GM19468 (cell line): ENCODE data around the gene FLNB.

Experiments
- ATAC-seq: cut with Tn5 transposase; IDR thresholded peaks from one replicate; pipeline ENCODE4 v1.9.1; 2021; ENCODE audit warnings: mild to moderate bottlenecking, moderate library complexity, moderate number of reproducible peaks; ENCODE audit not compliant: unreplicated experiment; ENCODE audit errors: extremely low read depth

FLNB gene

GRCh38 chr3:58026598-58026997 is 18.4 kb downstream of the FLNB start:
- ATAC-seq = no peak

- no peak for ATAC-seq
These were observed 19.6 kb downstream of the FLNB start for GRCh38 chr3:58027704-58028317.

GRCh38 chr3:58028902-58029301 is 20.7 kb downstream of the FLNB start:
- no peak for ATAC-seq

GRCh38 chr3:58029842-58030584 is 21.8 kb downstream of the FLNB start:
- ATAC-seq = no peak

DNA sequence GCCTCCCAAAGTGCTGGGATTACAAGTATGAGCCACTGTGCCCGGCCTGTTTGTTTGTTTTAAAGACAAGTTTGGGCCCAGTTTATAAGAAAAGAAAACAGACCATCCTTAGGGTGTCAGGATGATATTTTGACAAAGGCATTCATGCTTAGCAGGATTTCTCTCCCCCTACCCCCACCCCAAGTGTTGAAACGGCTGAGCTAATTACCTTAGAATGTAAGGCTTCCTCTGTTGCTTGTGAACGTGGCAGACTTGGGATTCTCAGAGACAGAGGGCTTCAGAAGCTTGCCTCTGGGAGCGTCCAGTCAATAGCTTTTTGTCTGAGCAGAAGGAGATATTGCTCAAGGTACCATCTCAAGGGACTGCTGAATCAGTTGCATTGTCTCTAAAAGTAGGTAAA is 24.0 kb downstream of the FLNB start:
- ATAC-seq = no peak

DNA sequence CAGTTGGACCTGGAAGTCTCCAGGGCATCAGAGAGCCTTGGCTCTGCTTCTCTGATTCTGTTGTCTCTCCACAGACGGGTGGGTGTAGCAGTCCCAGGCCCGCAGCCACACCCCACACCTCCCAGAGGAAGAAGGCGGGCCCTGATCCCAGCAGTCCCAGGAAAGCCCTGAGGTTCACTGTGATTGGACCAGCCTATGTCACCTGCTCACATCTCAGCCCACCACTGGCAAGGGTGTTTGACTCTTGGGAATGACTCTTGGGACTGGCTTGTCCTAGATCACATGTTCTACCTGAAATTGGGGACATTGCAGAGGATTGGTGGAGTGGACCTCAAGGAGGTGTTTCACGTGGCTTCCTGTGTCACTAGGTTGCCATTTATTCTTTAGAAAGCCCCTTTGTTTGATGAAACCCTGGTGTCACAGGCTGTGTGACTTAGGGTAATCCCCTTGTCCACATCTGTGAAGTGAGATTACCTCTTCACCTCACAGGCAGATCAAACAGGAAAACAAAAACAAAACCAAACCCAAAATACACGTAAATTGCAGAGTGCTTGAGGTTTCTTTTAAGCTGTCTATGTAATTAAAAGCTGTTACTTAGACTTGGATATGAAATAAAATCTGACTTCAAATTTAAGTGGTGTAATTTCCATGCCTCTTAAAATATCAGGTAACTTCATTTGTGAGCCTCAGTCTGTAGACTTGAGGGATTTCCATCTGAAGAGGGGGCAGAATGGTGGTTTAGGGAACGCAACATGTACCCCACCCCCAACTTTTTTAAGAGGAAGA is 26.7 kb downstream of the FLNB start:
- peak; percentile 98 for ATAC-seq

- no peak for ATAC-seq
These were observed 27.5 kb downstream of the FLNB start for GRCh38 chr3:58035524-58036255.

DNA sequence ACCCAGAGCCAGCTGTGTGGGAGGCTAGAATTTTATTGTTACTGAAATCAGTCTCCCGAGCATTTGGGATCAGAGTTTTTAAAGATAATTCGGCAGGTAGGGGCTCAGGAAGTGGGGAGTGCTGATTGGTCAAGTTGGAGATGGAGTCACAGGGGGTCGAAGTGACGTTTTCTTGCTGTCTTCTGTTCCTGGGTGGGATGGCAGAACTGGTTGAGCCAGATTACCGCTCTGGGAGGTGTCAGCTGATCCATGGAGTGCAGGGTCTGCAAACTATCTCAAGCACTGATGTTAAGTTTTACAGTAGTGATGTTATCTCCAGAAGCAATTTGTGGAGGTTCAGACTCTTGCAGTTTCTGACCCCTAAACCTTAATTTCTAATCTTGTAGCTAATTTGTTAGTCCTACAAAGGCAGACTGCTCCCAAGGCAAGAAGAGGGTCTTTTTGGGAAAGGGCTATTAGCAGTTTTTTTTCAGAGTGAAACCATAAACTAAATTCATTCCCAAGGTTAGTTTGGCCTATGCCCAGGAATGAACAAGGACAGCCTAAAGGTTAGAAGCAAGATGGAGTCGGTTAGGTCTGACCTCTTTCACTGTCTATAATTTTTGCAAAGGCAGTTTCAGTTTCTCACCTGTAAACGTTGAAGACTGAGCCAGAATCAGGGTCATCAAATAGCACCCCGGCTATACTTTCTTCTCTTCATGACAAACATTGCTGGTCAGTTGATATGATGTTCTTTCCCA is 28.2 kb downstream of the FLNB start:
- ATAC-seq = no peak

GRCh38 chr3:58037141-58037910 is 29.1 kb downstream of the FLNB start:
- no peak for ATAC-seq

DNA sequence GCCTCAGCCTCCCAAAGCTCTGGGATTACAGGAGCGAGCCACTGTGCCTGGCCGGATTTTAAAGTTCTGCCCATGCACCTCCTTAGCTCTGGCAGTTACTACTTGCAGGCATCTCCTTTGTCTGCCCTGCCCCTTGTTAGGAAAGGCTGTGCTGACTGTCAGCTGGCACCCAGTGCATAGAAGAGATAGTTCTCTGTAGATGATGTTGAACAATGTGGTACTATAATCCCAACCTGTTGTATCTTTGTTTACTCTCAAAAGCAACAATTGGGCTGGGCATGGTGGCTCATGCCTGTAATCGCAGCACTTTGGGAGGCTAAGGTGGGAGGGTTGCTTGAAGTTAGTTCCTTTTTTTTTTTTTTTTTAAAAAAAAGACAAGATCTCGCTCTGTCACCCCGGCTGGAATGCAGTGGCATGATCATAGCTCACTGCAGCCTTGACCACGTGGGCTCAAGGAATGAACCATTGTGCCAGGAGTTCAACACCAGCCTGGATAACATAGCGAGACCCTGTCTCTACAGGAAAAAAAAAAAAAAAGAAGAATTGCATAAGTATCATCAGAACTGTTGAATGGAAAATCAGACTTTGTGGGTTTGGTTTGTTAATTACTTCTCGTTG is 30.6 kb downstream of the FLNB start:
- no peak for ATAC-seq

DNA sequence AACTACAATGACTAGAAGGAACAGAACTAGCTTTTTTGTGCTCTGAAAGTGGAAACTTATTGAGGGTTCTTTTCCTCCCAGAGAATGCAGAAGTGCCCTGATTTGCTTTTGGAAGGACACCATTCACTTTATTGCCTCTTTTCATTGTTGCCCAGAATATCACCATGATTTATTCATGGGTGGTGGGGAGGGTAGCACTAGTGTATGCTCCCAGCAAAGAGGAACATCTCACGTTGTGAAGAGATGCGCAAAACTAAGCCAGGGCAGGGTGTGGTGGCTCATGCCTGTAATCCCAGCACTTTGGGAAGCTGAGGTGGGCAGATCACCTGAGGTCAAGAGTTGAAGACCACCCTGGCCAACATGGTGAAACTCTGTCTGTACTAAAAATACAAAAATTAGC is 31.4 kb downstream of the FLNB start:
- ATAC-seq = no peak

DNA sequence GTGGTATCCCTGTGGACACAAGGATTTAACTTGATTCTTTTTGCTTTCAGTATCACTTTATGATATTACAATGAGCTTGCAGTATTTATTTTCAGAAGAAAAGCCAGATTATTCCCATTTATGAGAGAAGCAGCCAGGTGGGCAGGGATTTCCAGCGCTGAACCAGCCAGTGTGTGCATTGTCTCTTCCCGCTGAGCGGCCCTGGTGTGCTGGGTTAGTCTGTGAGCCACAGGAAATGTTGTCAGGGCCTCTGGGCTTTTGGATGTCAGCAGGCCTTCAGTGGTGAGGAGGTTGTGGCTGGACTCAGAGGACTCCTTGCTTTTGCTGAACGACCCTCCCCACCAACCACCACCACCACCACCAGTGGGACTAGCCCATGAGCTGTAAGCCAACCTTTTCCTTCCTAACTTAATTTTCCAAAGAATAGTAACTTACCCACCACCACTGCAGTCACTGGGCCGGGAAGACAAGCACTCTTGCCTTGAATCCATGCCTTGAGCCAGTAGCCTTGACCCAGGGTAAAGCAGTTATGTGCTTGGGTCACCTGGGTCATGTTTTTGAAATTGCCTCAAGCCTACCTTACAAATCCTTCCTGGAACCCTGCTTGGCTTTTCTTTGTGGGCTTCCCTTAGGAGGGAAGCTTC is 33.1 kb downstream of the FLNB start:
- ATAC-seq = no peak

DNA sequence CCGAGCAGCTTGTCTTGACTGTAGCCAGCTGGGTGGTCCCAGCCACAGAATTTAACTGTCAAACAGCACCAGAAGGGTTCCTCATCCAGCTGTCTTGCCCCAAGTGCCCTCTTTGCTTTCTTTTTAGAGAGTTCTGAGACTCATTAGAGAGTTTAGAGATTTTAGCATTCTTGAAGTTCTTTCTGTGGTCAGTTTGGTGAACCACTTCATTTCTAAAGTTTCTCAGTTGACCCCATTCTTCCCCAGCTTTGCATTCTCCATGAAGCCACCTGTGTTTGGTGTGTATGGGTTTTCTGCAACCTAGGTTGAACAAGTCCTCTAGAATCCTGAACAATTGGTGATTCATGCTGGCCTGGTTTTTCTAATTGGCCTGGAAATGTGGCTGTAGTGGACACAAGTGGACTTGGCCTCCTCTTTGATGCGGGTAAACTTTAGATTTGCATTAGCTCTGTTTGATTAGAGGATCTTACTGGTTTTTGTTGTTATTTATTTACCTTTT is 33.7 kb downstream of the FLNB start:
- ATAC-seq = peak; percentile 67

DNA sequence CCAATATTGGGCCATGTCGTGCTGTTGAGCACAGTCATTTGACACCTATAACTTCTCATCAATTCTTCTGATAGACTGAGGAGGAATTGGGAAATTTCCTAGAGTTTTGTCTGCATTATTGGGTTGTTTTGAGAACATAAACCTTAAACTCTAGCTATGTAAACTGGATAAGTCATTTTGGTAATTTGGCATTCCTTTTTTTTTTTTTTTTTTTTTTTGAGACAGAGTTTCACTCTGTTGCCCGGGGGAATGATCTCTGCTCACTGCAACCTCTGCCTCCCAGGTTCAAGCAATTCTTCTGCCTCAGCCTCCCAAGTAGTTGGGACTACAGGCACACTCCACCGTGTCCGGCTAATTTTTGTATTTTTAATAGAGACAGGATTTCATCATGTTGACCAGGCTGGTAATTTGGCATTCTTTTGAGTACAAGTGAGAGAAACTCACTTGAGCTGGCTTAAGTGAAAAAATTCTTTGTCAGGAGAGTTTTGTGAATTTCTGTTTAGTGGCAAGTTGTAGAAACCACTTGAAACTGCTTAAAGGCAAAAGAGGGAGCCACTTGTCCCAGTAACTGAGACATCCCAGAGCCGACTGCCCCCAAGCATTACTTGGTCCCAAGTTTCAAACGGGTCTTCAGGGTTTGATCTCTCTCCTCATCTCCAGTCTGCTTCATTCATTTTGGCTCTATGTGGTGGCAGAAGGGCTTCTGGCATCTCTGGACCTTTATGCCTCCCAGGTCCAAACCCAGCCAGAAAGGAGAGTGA is 34.9 kb downstream of the FLNB start:
- ATAC-seq = no peak

DNA sequence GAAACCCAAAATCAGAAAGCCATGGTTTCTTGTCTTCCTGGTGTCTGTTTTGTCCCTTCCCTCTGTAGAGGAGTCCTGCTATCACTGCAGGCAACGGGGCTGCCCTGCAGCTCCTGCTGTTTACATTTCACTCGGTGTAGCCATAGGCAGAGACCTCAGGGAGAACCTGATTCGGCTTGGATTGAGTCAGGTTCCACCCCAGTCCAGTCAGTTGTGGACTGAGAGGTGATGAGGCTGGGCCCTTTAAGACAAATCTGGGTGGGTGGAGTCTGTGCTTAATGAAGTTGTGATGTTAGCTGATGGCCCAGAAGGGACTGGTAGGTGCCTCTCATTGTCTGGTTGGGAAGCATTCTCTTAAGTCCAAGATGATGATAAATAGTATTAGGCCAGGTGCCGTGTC is 35.7 kb downstream of the FLNB start:
- no peak for ATAC-seq

DNA sequence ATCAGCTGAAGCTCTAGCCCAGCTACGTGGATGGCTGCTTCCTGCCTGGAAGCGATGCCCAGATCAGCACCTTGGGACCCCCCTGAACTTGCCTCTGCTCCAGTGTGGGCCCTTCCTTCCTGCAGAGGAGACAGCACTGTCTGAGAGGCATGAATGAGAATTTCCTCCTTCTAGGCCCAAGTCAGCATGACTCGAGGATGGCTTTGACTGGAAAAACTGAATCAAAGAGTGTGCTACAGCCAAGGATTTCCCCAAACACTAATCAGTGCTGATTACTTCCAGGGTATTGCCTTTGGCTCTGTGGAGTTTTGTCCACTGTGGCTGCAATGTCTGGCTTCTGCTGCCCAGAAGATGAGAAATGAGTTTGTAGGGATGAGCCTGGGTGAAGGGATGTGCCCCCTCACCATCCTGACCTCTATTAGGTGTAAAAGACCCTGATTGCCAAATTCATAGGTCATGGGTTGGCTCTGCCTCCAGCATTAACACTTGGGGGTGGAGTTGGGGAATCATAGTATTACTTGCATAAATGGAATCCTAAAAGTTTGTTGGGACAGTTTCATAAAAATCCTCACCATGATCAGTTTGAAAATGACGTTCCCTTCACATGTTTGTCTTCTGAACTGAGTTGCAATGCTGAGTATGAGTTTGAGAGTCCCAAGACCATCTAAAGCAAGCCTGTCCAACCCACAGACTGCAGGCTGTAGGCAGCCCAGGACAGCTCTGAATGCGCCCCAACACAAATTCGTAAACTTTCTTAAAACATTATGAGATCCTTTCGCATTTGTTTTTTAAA is 36.7 kb downstream of the FLNB start:
- no peak for ATAC-seq

DNA sequence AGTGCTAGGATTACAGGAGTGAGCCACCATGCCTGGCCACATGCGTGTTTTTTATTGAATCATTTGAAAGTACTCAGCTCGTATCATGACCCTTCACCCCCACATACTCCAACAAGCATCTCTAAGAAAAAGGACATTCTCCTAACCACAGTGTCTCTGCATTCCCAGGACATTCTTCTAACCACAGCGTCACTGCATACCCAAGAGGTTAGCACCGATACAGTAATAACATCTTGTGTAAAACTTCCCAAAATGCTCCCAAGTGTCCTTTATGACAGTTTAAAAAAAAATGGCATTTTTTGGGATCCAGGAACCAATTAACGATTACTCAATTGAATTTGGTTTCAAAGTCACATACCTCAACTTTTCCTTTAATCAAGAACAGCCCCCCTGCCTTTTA is 39.6 kb downstream of the FLNB start:
- no peak for ATAC-seq
